GM19467 (cell line): Measurements from ENCODE around the gene PARP12.

Experiments used
- ATAC-seq: cut with Tn5 transposase; IDR thresholded peaks from one replicate; pipeline ENCODE4 v1.9.1; 2021; ENCODE audit warnings: mild to moderate bottlenecking, moderate library complexity; ENCODE audit not compliant: unreplicated experiment

The PARP12 gene

DNA sequence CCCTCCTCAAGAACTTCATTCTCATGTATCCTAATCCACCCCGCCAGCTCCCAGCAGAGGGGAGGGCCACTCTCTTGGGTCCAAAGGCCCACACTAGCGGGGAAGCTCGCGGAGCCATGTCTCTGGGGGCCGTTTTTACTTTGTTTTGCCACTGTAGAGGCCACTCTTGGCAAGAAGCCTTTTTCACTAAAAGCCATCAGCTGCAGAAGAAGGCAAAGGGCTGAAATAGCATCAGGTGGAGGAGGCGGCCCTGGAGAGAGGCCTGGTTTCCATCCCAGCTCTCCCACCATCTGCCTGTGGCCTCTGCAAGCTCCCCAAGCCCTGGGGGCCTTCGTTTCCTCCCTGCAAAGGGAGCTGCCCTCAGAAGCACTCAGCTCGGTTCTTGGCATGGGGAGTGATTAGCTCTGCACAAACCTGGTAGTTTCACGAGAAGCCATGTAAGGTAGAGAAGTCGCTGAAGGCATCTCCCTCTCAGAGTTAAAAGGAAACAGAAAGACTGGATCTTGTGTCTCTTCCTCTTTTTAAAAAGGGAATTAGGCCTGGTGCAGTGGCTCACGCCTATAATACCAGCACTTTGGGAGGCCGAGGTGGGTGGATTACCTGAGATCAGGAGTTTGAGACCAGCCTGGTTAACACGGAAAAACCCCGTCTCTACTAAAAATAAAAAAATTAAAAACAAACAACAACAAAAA, 70.3 kb downstream of the PARP12 start:
- no peak for ATAC-seq

- no peak for ATAC-seq
Observed at GRCh38 chr7:139991911-139992310, 70.8 kb downstream of the PARP12 start.

DNA sequence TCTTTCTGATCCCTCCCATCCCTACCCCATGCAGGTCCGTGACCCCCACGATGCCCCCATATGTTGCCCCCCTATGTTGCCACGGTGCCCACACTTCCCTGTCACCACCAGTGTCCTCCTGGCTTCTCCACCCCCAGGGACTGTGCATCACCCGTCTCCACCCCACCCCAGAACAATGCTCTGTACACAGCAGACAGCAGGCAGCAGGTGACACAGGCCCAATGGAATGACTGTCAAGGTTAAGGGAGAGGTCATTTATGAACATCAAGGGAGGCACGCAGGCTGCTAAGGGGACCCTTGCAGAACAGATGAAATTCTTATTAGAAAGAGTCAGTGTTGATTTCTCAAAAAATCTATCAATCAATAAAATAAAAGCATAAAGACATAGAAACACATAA, 71.5 kb downstream of the PARP12 start:
- ATAC-seq: no peak

- ATAC-seq: no peak
Observed at GRCh38 chr7:139990571-139991268, 72.0 kb downstream of the PARP12 start.

GRCh38 chr7:139990142-139990535, 72.6 kb downstream of the PARP12 start:
- ATAC-seq: no peak

DNA sequence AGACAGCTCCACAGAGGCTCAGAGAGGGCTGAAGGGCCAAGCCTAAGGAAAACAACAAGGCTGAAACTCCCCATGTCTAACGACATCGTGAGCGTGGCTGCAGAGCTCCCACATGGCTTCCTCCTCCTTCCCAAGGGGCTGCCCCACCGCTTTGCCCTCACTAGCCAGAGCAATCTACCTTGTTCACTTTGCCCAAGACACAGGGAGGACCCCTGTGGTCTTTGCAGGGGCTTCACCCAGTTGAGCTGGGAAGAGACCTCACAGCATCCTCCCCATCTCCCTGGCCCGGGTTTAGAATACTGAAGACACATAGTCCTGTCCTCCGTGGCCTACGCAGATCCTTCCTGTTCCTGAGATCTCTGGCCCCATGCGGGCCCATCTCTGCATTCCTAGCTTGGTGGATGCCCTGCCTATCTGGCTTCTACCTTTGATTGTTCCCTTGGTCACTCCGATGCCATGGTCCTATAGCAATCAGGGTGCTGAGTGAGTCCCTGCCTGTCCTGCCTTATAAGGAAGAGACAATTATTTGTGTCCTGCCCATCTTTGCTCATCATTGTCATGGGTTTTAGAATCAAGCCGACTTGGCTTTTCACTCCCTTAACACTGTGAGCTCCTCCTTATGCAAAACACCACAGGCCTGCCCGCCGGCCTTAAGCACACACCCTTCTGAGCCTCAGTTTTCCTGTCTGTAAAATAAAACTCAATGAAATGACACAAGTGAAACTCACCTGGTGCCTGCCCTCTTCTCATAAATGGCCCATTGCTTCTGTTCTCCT, 73.2 kb downstream of the PARP12 start:
- ATAC-seq: no peak

DNA sequence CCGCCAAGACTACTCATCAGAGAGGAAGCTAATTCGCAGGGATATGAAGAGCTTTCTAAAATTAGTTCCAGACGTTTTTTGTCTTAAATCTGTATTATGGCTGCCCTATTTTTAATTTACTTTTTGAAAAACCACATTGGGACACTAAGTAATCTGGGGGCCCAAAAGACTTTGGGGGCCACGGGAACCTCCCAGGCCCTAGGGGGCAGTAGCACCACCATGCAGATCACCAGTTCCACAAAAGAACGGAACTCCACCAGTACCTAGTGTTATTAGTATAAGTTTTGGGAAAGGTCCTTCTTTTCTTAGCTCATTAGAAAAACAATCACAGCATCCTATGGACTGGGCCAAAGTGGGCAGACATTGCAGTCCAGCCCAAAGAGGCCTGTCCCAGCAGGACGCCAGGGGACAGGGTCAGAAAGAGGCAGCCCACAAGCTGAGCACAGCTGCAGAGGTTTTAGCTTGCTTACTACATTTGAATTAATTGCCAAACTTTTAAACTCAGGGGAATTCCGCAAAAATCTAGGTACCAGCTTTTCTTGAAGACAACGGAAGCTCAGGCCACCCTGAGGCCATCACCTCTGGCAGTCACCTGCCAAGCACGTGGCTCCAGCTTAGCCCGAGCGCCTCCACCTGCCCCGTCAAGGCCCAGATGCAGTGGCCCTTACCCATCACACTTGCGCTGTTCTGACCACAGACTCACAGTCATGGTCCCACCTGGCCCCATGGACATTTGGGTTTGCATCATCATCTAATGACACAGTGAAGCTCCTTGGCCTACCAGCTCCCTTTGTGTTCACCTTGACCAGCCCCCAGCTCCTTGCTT, 74.8 kb downstream of the PARP12 start:
- no peak for ATAC-seq

GRCh38 chr7:139985811-139986210, 76.9 kb downstream of the PARP12 start:
- no peak for ATAC-seq

GRCh38 chr7:139984642-139985539, 77.9 kb downstream of the PARP12 start:
- ATAC-seq: no peak

GRCh38 chr7:139982927-139983920, 79.5 kb downstream of the PARP12 start:
- no peak for ATAC-seq

GRCh38 chr7:139981511-139981895, 81.2 kb downstream of the PARP12 start:
- no peak for ATAC-seq

DNA sequence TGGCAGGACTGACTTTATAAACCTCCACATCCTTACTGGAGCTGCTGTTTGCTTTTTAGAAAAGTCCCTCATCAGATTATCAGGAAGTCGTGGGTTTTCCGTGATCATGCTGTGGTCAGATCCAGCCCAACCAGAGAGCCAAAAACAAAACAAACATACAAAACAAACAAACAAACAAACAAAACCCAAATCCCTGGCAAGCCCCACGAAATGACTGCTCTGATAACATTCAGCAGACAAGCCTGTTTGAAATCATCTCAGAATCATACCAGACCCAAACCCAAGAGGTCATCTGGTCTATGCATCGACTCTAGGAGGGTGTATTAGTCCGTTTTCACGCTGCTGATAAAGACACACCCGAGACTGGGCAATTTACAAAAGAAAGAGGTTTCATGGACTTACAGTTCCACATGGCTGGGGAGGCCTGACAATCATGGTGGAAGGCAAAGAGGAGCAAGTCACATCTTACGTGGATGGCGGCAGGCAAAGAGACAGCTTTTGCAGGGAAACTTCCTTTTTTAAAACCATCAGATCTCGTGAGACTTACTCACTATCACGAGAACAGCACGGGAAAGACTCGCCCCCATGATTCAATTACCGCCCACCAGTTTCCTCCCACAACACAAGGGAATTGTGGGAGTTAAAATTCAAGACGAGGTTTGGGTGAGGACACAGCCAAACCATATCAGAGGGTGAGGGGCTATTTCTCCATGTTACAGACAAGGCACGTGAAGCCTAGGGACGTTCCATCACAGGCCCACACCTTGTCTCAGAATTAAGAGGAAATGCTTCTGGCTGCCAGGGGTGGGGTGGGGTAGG, 85.7 kb downstream of the PARP12 start:
- no peak for ATAC-seq

- no peak for ATAC-seq
Observed at GRCh38 chr7:139976055-139976837, 86.5 kb downstream of the PARP12 start.

DNA sequence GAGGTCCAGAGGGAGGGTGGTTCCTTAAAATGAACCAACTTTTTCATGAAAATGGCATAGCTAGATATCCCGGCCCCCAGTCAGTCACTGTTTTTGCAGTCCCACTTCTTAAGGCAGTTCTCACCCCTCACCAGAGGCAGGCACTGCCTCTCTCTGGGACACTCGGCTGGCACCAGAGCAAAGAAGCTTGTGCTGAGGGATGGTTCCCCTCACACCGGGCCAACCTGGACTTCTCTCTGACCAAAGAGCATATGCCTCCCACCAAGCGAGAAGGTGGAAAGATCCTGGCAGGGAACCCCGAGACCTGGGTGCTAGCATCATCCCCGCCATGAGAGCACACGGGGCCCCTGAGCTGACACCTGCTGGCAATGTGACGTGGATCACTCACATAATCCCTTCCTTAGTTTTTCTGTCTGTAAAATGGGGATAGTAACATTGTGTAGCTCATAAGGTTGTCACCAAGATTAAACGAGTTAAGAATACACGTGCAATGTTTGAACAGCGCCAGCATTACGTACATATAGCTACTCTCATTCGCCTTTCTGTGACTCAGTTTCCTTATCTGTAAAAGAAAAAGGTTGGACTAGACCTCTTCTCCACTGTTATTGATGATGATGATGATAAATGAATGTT, 88.5 kb downstream of the PARP12 start:
- no peak for ATAC-seq
